ENCODE results near the gene PRKAB2. TPM values are rescaled to one million over a fixed set of nuclear protein-coding genes. Genes with fewer than 3 reads are reported as not detected.

PRKAB2 gene
- total and polyA plus RNA-seq, 10 donors, result 4.6 to 19.1 (median 9.8) TPM

GRCh38 chr1:147216124-147216523 is 43.9 kb upstream of the PRKAB2 start:
- Histone ChIP-seq H3K36me3 (peaks cover 0 to 12% (median 0%) of the 10 kb centered on the region in 6 donors), H3K9me3 (no peaks in the 10 kb centered on the region), H3K27ac (no peak overlapping the region), H3K4me1 (peaks cover 0 to 34% (median 3%) of the 10 kb centered on the region in 6 donors), H3K4me3 (no peak overlapping the region), H3K27me3 (replicated peaks in 1 of 7) (no peaks in the 10 kb centered on the region)
- DNase-seq, result no peak
- intact Hi-C loops (cut with DNase I; ENCODE audit: low total_unique reads), result no loop called here
- TF ChIP-seq POLR2AphosphoS5 (IDR thresholded peaks at IDR 0.05) (no peak), POLR2A (IDR thresholded peaks at IDR 0.05) (no peak), CTCF (IDR thresholded peaks at IDR 0.05 in 8 of 11, conservative IDR thresholded peaks at IDR 0.05 in 3 of 11) (no peak)
- WGBS, 5 donors, result 64 to 93% (median 90%) methylated on average over 3 of the region's 3 CpGs

GRCh38 chr1:147215540-147215916 is 43.3 kb upstream of the PRKAB2 start:
- peaks cover 0 to 14% (median 0%) of the 10 kb centered on the region in 6 donors for H3K36me3 ChIP-seq
- H3K9me3 ChIP-seq, result no peaks in the 10 kb centered on the region
- intact Hi-C loops (cut with DNase I; ENCODE audit: low total_unique reads), result no loop called here
- WGBS, 5 donors, result 63 to 86% (median 68%) methylated on average over 2 of the region's 2 CpGs
- no peak for DNase-seq
- no peak overlapping the region for H3K27ac ChIP-seq
- H3K4me1 ChIP-seq, result peaks cover 0 to 34% (median 3%) of the 10 kb centered on the region in 6 donors
- H3K27me3 ChIP-seq (replicated peaks in 1 of 7), result no peaks in the 10 kb centered on the region
- no peak overlapping the region for H3K4me3 ChIP-seq
- TF ChIP-seq CTCF (IDR thresholded peaks at IDR 0.05 in 8 of 11, conservative IDR thresholded peaks at IDR 0.05 in 3 of 11), result no peak
- no peak for TF ChIP-seq POLR2A (IDR thresholded peaks at IDR 0.05)
- no peak for TF ChIP-seq POLR2AphosphoS5 (IDR thresholded peaks at IDR 0.05)

- Histone ChIP-seq H3K4me3 (no peak overlapping the region), H3K36me3 (peaks cover 0 to 14% (median 0%) of the 10 kb centered on the region in 6 donors), H3K27me3 (replicated peaks in 1 of 7) (no peaks in the 10 kb centered on the region), H3K4me1 (peaks cover 0 to 34% (median 3%) of the 10 kb centered on the region in 6 donors), H3K27ac (no peak overlapping the region), H3K9me3 (no peaks in the 10 kb centered on the region)
- no peak for DNase-seq
- intact Hi-C loops (cut with DNase I; ENCODE audit: low total_unique reads), result no loop called here
- TF ChIP-seq CTCF (IDR thresholded peaks at IDR 0.05 in 8 of 11, conservative IDR thresholded peaks at IDR 0.05 in 3 of 11), result no peak
Measured at GRCh38 chr1:147214842-147215539, 42.7 kb upstream of the PRKAB2 start.

GRCh38 chr1:147214325-147214724 is 42.1 kb upstream of the PRKAB2 start:
- 71 to 81% (median 77%) methylated on average over 7 of the region's 7 CpGs for WGBS, 5 donors
- Histone ChIP-seq H3K9me3 (no peaks in the 10 kb centered on the region), H3K27me3 (replicated peaks in 1 of 7) (no peaks in the 10 kb centered on the region), H3K27ac (no peak overlapping the region), H3K4me1 (peaks cover 0 to 34% (median 3%) of the 10 kb centered on the region in 6 donors), H3K36me3 (peaks cover 0 to 14% (median 0%) of the 10 kb centered on the region in 6 donors), H3K4me3 (no peak overlapping the region)
- DNase-seq, result no peak
- intact Hi-C loops (cut with DNase I; ENCODE audit: low total_unique reads), result no loop called here
- no peak for TF ChIP-seq POLR2AphosphoS5 (IDR thresholded peaks at IDR 0.05)
- TF ChIP-seq CTCF (IDR thresholded peaks at IDR 0.05 in 8 of 11, conservative IDR thresholded peaks at IDR 0.05 in 3 of 11), result no peak
- no peak for TF ChIP-seq POLR2A (IDR thresholded peaks at IDR 0.05)

Measured in spleen (tissue), 11 donors.